GM21576 (cell line): Measurements from ENCODE around the gene SDHAF1.
"Not testable (repeated sequence)": the region's sequence is repeated elsewhere in the genome, so short reads cannot be mapped to it uniquely, and the experiment has no call there.

Experiments used
- ATAC-seq: cut with Tn5 transposase; IDR thresholded peaks from one replicate; pipeline ENCODE4 v1.9.1; 2021; ENCODE audit warnings: mild to moderate bottlenecking, moderate library complexity; ENCODE audit not compliant: unreplicated experiment

Gene SDHAF1

DNA sequence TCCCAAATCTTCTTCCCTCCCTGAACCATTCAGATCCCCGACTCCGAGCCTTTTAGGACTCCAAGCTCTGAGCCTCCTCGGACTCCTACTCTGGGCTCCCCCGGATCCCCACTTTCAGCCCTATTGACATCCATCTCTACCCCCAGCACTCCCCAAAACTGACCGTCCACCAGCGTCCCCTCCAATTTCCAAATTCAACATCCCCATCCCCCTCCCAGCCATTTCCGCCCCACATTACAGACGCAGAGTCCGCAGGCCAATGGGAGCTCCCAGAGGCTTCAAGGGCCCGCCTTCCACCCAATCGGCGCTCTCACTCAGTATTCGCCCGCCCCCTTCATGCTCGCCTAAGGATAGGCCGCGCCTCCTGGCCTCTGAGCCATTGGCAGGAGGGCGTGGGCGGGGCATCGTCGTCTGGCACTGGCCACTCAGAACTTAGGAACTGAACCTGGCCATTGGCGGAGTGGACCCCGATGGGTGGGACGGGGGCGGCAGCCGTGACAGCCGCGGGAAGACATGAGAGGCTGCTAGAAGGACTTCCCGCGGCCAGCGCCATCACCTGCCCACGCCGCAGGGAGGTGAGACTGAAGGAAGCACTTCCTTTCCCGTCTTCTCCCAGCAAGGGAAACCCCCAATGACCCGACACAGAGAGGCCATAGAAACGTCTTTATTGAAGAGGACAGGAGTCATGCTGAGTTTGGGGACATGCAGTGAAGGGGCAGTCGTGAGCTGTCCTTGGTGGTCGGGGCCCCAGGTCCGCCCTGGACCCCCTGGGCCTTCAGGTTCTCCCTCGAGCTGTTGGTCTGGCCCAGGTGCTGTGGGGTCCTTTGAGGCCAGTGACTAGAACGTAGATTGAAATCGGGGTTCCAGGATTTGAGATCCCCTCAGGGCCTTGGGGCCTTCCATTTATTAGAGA is 19.3 kb downstream of the SDHAF1 start, which contains the start of gene ALKBH6:
Gene ALKBH6, minus strand, starts transcription at position 202 of the 913 bp plus-strand sequence. CDS start 816 bp downstream, outside the sequence.
- peak; percentile 95 for ATAC-seq

DNA sequence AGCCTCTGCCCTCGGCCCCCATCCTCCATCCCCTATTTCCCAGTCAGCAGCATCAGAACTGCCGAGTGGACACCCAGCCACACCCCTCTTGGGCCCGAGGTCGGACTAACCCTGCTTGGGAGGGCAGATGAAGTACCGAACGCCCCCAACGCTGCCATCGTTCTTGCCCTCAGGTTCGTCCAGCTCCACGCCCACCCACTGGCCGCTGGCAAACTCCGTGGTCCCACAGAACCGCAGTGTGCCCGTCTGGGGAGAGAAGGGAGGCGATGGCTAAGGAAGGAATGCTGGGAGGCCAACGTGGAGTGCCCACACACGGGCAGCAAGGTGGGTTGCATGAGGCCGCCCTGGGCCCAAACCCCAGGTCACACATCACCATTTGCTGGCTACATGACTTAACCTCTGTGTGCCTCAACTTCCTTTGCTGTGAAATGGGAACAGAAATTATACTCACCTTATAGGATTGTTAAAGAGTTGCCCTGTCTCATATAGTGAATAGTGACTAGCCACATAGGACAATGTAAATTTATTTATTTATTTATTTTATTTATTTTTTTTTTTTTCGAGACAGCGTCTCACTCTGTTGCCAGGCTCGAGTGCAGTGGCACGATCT is 24.2 kb downstream of the SDHAF1 start:
- ATAC-seq: no peak

DNA sequence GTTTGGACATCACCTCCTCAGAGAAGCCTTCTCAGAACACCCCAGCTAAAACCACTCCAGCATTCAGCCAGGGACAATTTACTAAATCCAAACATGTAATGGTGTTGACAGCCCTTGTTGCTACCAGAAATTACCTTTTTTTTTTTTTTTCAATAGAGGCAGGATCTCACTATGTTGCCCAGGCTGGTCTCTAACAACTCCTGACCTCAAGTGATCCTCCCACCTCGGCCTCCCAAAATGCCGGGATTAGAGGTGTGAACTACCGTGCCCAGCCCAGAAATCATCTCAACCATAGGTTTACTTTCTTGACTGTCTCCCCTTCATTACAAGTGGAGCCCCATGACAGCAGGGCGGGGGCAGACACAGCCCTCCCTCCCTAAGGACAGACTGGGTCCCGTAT is 28.4 kb downstream of the SDHAF1 start:
- ATAC-seq: no peak

DNA sequence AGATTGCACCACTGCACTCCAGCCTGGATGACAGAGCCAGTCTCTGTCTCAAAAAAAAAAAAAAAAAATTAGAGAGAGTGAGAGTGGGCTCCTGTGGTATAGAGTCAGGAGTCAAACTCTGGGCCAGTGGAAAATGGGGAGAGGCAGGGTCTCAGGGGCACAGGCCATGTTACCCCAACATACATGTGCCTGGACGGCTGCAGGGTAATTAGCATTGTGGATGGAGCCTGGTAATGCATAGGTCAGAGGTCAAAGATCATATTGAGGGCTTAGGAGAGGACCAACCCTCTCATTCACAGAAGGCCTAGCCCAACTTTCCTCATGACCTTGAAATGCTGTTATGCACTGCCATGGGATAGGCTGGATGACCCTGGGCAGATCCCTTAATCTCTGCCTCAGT is 30.6 kb downstream of the SDHAF1 start:
- no peak for ATAC-seq

DNA sequence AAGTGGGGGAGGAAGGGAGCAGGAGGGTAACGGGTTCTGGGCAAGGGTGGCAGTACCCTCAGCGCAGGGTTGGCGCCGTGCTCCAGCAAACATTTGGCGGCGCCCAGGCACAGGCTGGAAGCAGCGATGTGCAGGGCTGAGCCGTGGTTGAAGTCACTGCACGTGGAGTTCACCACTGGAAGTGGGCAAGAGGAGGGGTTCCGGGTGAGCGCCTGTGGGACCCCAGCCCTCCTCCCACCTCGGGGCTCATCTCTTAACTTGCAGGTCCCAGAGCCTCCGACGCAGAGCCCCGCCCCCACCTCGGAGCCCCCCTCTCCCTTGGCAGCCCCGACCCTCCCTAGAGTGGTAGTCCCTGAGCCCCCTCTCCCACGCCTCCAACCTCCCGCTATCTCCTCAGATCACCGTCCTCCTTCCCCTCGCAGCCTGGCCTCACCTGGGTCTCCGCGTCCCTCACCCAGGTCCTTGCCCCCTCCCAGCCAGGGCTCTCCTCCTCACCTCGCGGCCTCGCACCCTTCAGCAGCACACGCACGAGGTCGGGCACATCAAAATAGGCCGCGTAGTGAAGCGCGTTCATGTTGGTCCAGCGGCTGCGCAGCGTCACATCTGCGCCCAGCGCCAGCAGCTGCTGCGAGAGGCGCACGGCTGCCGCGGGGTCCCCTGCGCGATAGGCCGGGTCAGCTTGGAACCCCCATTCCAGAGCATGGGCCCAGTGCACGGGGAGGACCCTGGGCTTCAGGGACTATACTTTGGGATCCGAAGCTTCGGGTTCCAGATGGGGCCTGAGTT is 31.3 kb downstream of the SDHAF1 start:
- no peak for ATAC-seq

DNA sequence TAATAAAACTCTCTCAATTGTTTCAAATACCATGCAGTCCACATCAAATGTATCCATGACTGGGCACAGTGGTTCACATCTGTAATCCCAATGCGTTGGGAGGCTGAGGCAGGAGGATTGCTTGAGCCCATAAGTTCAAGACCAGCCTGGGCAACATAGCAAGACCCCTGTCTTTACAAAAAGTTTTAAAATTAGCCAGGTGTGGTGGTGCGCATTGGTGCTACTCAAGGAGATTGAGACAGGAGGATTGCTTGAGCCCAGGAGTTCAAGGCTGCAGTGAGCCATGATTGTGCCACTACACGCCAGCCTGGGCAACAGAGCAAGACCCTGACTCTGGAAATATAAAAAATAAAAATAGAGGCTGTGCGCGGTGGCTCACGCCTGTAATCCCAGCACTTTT is 32.7 kb downstream of the SDHAF1 start:
- ATAC-seq: no peak

DNA sequence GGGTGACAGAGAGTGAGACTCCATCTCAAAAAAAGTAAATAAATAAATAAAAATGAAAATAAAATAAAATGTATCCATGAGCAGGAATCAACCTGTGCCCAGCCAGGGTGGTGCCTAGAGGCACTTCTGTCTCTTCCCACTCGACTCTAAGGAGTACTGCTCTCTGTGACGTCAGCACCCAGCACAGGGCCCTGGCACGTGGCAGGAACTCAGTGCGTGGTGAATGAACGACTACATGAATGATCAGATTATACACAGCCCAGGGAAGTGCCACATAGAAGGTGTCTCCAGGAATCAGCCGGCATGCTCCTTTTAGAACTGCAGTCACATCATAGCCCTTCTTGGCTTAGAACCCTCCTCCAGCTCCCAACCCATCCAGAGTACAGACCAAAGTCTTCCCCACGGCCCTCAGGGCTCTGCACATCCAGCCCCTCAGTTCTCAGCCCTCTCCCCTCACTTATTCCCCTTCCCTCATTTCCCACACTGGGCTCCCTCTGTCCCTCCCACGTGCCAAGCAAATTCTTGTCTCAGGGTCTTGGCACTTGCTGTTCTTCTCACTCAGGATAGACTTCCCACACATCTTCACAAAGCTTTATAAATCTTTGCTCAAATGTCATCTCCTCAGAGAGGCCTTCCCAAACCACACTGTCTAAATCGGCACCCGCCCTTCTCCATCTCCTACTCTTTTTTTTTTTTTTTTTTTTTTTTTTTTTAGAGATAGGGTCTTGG is 33.5 kb downstream of the SDHAF1 start:
- no peak for ATAC-seq

DNA sequence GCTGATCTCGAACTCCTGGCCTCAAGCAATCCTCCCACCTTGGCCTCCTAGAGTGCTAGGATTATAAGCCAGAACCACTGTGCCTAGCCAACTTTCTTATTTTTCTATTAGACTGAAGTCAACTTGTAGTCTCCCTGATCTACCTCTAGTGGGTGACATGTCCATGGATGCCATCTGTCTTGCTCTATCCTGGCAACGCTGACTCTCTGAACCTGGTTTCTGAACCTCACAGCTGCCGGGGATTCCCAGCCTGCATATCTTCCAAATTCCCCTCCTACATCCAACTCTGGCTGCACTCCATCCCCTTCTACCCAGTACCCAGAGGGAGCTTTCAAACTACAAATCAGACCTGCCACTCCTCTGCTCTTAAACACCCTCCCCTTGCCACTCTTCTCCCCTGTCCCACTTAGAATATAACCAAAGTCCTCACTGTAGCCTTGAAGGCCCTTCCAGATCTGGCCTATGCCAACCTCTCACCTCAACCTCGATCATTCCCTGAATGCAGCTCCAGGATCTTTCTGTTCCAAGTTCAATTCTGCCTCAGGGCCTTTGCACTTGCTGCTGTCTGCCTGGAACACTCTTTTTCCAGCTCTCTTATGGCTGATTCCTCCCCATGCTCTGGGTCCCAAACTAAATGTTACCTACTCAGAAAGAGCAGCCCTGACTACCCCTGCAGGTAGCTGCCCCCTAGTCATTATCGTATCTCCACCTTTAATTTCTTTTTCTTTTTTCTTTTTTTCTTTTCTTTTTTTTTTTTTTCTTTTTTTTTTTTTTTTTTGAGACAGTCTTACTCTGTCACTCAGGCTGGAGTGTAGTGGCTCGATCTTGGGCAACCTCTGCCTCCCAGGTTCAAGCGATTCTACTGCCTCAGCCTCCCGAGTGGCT is 35.5 kb downstream of the SDHAF1 start:
- no peak for ATAC-seq

DNA sequence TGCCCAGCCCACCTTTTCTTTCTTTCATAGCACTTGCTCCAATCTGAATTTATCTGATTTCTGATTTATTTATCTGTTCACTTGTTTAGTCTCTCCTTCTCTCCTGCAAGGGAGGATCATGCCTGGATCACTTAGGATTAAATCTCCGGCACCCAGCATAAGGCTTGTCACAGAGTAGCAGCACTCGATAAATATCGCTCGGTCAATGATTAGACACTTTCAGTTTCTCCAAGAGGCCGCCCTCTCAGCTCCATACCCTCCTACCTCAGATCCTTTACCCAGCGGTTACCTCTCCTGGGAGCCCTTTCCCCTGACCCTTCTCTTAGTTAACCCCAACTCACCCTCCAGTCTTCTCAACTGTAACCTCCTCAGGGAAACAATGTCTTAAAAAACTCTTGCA is 36.3 kb downstream of the SDHAF1 start:
- ATAC-seq: no peak

DNA sequence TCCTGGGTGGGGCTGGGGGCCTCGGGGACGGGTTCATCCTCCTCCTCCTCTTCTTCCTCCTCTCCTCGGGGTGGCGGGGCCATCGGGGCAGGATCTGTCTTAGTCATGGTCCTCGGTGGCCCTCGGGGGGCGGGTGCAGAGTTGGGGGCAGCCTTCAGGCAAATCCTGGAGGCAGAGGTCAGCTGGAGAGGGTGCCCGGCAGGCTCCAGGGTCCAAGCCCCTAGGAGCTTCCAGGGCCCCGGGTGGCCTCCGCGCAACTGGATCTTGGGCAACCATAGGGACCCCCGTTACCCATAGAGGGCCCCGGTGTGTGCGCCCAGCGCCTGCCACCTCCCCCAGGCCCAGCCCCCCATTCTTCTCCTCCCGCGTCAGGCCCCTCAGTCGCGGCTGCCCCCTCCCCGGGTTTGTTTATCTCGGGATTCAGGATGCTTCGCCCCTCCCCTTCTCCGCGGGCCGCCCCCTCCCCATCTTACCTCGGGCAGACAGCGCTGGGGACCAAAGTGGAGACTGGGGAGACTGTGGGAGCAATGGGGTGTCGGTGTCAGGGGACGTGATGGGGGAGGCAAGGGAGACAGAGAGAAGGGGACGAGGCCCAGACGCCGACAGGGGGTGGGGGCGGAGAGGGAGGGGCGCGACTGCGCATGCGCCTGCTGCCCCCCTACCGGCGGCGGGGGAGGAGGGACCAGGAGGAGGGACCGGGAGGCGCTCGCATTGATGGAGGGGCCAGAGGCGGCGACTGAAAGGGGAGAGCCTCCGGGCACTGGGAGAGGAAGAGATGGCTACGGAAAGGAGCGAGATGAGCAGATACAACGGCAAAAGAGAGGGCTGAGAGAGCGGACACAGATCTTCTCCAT is 37.5 kb downstream of the SDHAF1 start, which contains the start of gene CLIP3:
Gene CLIP3, minus strand, starts transcription at position 623 of the 854 bp plus-strand sequence. Its CDS starts 516 bp downstream, at position 107.
- no peak for ATAC-seq

DNA sequence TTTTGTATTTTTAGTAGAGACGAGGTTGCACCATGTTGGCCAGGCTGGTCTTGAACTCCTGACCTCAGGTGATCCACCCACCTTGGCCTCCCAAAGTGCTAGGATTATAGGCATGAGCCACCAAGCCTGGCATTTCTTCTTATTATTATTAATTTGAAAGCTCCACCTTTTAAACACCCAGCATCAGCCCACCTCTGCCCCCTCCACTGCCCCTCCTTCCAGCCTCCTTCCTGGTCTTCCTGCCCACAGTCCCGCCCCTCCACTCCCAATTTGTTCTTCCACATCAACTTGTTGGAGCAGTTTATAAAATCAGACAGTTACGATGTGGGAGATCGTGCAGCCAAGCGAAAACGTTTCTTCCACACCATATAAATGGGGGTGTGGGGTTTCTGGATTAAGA is 45.5 kb downstream of the SDHAF1 start:
- no peak for ATAC-seq

DNA sequence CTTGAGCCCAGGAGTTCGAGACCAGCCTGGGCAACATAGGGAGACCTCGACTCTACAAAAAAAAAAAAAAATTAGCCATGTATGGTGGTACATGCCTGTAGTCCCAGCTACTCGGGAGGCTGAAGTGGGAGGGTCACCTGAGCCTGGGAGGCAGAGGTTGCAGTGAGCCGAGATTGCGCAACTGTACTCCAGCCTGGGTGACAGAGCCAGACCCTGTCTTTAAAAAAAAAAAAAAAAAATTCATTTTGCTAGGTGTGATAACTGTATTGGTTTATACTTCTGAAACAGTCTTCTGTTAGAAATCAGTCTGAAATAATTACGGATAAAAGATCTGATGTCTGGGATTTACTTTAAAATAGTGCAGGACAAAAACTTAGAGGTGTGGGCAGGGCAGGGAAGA is 46.1 kb downstream of the SDHAF1 start:
- ATAC-seq: not testable (repeated sequence)

DNA sequence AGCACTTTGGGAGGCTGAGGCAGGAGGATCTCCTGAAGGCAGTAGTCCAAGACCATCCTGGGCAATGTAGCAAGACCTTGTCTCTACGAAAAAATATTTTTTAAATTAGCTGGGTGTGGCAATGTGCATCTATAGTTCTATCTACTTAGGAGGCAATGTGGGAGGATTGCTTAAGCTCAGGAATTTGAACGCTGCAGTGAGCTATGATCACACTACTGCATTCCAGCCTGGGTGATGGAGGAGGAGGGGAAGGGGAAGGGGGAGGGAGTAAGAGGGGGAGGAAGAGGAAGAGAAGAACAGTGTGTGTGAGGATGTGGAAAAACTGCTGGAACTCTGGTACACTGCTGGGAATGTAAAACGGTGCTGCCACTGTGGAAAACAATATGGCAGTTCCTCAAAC is 46.8 kb downstream of the SDHAF1 start:
- no peak for ATAC-seq

DNA sequence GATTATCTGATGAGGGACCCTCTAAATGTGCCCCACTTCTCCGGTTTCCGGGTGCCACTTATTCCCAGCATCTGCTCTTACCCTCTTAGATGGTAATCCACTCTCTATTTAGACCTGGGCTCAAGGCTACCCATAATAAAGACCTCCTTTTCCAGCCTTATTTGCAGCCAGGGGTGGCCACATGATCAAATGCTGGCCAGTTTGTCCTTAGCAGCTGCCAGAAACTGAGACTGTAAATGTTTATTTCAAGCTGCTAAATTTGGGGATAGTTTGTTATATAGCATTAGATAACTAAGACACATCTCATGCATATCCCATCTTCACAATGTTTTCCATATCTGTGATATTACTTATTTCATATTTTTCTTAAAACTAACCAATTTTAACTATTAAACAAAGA is 49.0 kb downstream of the SDHAF1 start:
- ATAC-seq: no peak
